Astrocyte (in vitro differentiated cells and primary cell): ENCODE data around the gene NCBP3. TPM values are rescaled to one million over a fixed set of nuclear protein-coding genes. Genes with fewer than 3 reads are reported as not detected.

Source experiments
- DNase-seq: peaks from one replicate; pipeline ENCODE4 v3.0.0-alpha.2; 2010; ENCODE audit warnings: low read depth
- FAIRE-seq: peaks from 2 replicates; lab custom pipeline; 2011; peaks lifted over from hg19 to GRCh38; lab: Jason Lieb, UNC
- H2AFZ ChIP-seq: 2 replicates; pipeline ENCODE4 v1.6.0; 2012; ENCODE audit warnings: low read depth, low read length, inconsistent platforms
- H3K27ac ChIP-seq: 2 replicates; pipeline ENCODE4 v1.5.1; 2011; ENCODE audit warnings: low read depth, low read length, inconsistent platforms
- H3K27me3 ChIP-seq: 2 replicates; pipeline ENCODE4 v1.6.0; 2011; ENCODE audit warnings: low read length, inconsistent platforms; ENCODE audit not compliant: insufficient read depth
- H3K36me3 ChIP-seq: 2 replicates; pipeline ENCODE4 v1.5.1; 2011; ENCODE audit warnings: low read length, inconsistent platforms; ENCODE audit not compliant: insufficient read depth
- H3K4me1 ChIP-seq: 2 replicates; pipeline ENCODE4 v1.5.1; 2011; ENCODE audit warnings: low read length, inconsistent platforms; ENCODE audit not compliant: insufficient read depth
- H3K4me2 ChIP-seq: 2 replicates; pipeline ENCODE4 v1.6.0; 2012; ENCODE audit warnings: low read length, inconsistent platforms
- H3K4me3 ChIP-seq: 2 replicates; pipeline ENCODE4 v1.5.1; 2011; ENCODE audit warnings: low read depth, mild to moderate bottlenecking, low read length, inconsistent platforms; ENCODE audit not compliant: insufficient read depth
- H3K79me2 ChIP-seq: 2 replicates; pipeline ENCODE4 v1.6.0; 2012; ENCODE audit warnings: mild to moderate bottlenecking, low read length, inconsistent platforms; ENCODE audit not compliant: insufficient read depth
- H3K9ac ChIP-seq: 2 replicates; pipeline ENCODE4 v1.6.0; 2012; ENCODE audit warnings: mild to moderate bottlenecking, low read length, inconsistent platforms
- H3K9me3 ChIP-seq: 2 replicates; pipeline ENCODE4 v1.5.1; 2012; ENCODE audit warnings: low read depth, mild to moderate bottlenecking, low read length, inconsistent platforms; ENCODE audit not compliant: insufficient read depth
- H4K20me1 ChIP-seq: 2 replicates; pipeline ENCODE4 v1.6.0; 2012; ENCODE audit warnings: low read length, inconsistent platforms; ENCODE audit not compliant: insufficient read depth
- H3K27ac Mint-ChIP-seq: one replicate; pipeline ENCODE4 v1.8.0; 2021; ENCODE audit warnings: mild to moderate bottlenecking, mixed read lengths; ENCODE audit not compliant: unreplicated experiment
- H3K27me3 Mint-ChIP-seq: one replicate; pipeline ENCODE4 v1.8.0; 2021; ENCODE audit warnings: low read depth, mixed read lengths; ENCODE audit not compliant: unreplicated experiment
- H3K36me3 Mint-ChIP-seq: one replicate; pipeline ENCODE4 v1.8.0; 2021; ENCODE audit warnings: low read depth, mixed read lengths; ENCODE audit not compliant: unreplicated experiment
- H3K4me1 Mint-ChIP-seq: one replicate; pipeline ENCODE4 v1.8.0; 2021; ENCODE audit warnings: low read depth, mixed read lengths; ENCODE audit not compliant: unreplicated experiment
- H3K4me3 Mint-ChIP-seq: one replicate; pipeline ENCODE4 v1.8.0; 2021; ENCODE audit warnings: mild to moderate bottlenecking, moderate library complexity, mixed read lengths; ENCODE audit not compliant: unreplicated experiment
- H3K9me3 Mint-ChIP-seq: one replicate; pipeline ENCODE4 v1.8.0; 2021; ENCODE audit warnings: mild to moderate bottlenecking, mixed read lengths; ENCODE audit not compliant: unreplicated experiment
- EZH2 ChIP-seq: IDR thresholded peaks from 2 replicates; pipeline ENCODE4 v1.6.1; 2012; ENCODE audit warnings: mild to moderate bottlenecking, low read length, inconsistent platforms; ENCODE audit not compliant: insufficient read depth
- total RNA-seq: library from RNA; stranded (reverse); gene quantifications from 2 replicates; pipeline ENCODE4 v1.2.1, GENCODE V29; 2021
- TF ChIP-seq, protein P1 (sequence below): IDR thresholded peaks from 2 replicates; pipeline ENCODE4 v1.5.1; 2011; ENCODE audit warnings: low read depth, mild to moderate bottlenecking, inconsistent platforms, low read length, moderate library complexity; ENCODE audit not compliant: insufficient read depth

The NCBP3 gene
- total RNA-seq, 1 donor from 2014 or later = 46.7 TPM

- H4K20me1 ChIP-seq = no peaks in the 10 kb centered on the region
- no peaks in the 10 kb centered on the region for H3K27me3 ChIP-seq
- no peaks in the 10 kb centered on the region for H3K79me2 ChIP-seq
- no peak overlapping the region for H2AFZ ChIP-seq
- DNase-seq (no peak), FAIRE-seq (no peak)
- TF ChIP-seq, protein P1, sequence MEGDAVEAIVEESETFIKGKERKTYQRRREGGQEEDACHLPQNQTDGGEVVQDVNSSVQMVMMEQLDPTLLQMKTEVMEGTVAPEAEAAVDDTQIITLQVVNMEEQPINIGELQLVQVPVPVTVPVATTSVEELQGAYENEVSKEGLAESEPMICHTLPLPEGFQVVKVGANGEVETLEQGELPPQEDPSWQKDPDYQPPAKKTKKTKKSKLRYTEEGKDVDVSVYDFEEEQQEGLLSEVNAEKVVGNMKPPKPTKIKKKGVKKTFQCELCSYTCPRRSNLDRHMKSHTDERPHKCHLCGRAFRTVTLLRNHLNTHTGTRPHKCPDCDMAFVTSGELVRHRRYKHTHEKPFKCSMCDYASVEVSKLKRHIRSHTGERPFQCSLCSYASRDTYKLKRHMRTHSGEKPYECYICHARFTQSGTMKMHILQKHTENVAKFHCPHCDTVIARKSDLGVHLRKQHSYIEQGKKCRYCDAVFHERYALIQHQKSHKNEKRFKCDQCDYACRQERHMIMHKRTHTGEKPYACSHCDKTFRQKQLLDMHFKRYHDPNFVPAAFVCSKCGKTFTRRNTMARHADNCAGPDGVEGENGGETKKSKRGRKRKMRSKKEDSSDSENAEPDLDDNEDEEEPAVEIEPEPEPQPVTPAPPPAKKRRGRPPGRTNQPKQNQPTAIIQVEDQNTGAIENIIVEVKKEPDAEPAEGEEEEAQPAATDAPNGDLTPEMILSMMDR = no peak
- no peak for TF ChIP-seq EZH2
- H3K27ac ChIP-seq = no peak overlapping the region
- Mint-ChIP-seq H3K27me3 (no peaks in the 10 kb centered on the region), H3K4me3 (no peak overlapping the region), H3K27ac (no peak overlapping the region), H3K36me3 (peaks cover 17% of the 10 kb centered on the region), H3K4me1 (peaks cover 4% of the 10 kb centered on the region), H3K9me3 (no peaks in the 10 kb centered on the region)
- H3K4me1 ChIP-seq = no peaks in the 10 kb centered on the region
- H3K9me3 ChIP-seq = no peaks in the 10 kb centered on the region
- H3K9ac ChIP-seq = no peak overlapping the region
- H3K4me2 ChIP-seq = no peak overlapping the region
- peaks cover 38% of the 10 kb centered on the region for H3K36me3 ChIP-seq
- H3K4me3 ChIP-seq = no peak overlapping the region
Observed at GRCh38 chr17:3814361-3814760, 31.7 kb downstream of the NCBP3 start.

- TF ChIP-seq, protein P1 = no peak
- TF ChIP-seq EZH2 = no peak
- FAIRE-seq = no peak
- H3K27me3 Mint-ChIP-seq = no peaks in the 10 kb centered on the region
- no peak for DNase-seq
- Histone ChIP-seq H3K79me2 (peaks cover under 1% of the 10 kb centered on the region), H3K27me3 (no peaks in the 10 kb centered on the region), H3K4me2 (no peak overlapping the region), H3K36me3 (peaks cover 28% of the 10 kb centered on the region), H4K20me1 (no peaks in the 10 kb centered on the region), H3K9ac (no peak overlapping the region), H3K4me3 (no peak overlapping the region), H3K27ac (no peak overlapping the region), H2AFZ (no peak overlapping the region), H3K4me1 (peaks cover 8% of the 10 kb centered on the region), H3K9me3 (no peaks in the 10 kb centered on the region)
- H3K36me3 Mint-ChIP-seq = peaks cover 17% of the 10 kb centered on the region
- H3K4me3 Mint-ChIP-seq = no peak overlapping the region
- H3K4me1 Mint-ChIP-seq = no peaks in the 10 kb centered on the region
- H3K27ac Mint-ChIP-seq = no peak overlapping the region
- H3K9me3 Mint-ChIP-seq = no peaks in the 10 kb centered on the region
Observed at GRCh38 chr17:3813171-3813570, 32.9 kb downstream of the NCBP3 start.

DNA sequence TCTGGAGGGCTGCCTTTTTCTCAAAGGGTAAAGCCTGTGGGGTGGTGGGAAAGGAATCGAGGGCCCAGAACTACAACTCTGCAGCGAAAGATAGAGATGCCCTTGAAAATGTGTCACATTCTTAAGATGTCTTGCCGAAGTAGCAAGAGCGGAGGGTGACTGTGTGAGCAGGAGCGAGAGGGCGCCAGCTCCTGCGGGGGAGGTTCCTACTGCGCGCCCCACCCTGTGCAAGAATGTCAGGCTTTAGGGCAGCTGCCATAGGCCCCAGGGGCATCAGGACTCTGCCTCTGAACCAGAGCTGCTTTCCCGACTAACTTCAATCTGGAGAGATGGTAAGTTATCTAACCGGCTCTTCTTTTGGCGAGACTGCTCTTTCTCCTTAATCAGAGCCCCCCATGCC lies 33.3 kb downstream of the NCBP3 start:
- no peak overlapping the region for H3K4me3 ChIP-seq
- H3K36me3 ChIP-seq = peaks cover 24% of the 10 kb centered on the region
- no peaks in the 10 kb centered on the region for H3K9me3 ChIP-seq
- H3K9ac ChIP-seq = no peak overlapping the region
- no peak overlapping the region for H3K27ac ChIP-seq
- no peaks in the 10 kb centered on the region for H3K4me1 Mint-ChIP-seq
- no peak overlapping the region for H3K27ac Mint-ChIP-seq
- no peak overlapping the region for H3K4me3 Mint-ChIP-seq
- peaks cover 11% of the 10 kb centered on the region for H3K4me1 ChIP-seq
- no peak for FAIRE-seq
- DNase-seq = no peak
- no peaks in the 10 kb centered on the region for H3K27me3 ChIP-seq
- no peak for TF ChIP-seq EZH2
- TF ChIP-seq, protein P1 = no peak
- no peaks in the 10 kb centered on the region for H3K27me3 Mint-ChIP-seq
- H3K79me2 ChIP-seq = peaks cover 3% of the 10 kb centered on the region
- H3K4me2 ChIP-seq = no peak overlapping the region
- H3K9me3 Mint-ChIP-seq = no peaks in the 10 kb centered on the region
- H3K36me3 Mint-ChIP-seq = peaks cover 17% of the 10 kb centered on the region
- no peaks in the 10 kb centered on the region for H4K20me1 ChIP-seq
- no peak overlapping the region for H2AFZ ChIP-seq
